ENCODE measurements around the gene CLIP2. TPM values are rescaled to one million over a fixed set of nuclear protein-coding genes. Genes with fewer than 3 reads are reported as not detected.
"Not testable (repeated sequence)": the region's sequence is repeated elsewhere in the genome, so short reads cannot be mapped to it uniquely, and the experiment has no call there.

CLIP2 gene
- total RNA-seq, 1 donor from 2014 or later, result 110 TPM

DNA sequence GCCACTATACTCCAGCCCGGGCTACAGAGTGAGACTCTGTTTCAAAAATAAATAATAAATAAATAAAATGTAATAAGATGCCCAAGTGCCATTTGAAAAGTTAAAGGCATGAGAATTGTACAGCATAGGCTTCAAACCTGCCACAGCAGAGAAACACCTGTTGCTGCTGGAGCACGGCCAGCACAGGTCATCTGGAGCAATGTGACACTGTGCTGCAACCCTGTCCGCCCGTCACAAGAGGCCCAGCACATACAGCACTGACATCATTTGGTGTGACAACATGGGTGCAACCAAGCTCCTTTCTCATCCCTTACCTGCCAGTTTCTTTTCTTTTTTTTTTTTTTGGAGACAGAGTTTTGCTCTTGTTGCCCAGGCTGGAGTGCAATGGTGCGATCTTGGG, 36.3 kb upstream of the CLIP2 start:
- TF ChIP-seq, protein P1, sequence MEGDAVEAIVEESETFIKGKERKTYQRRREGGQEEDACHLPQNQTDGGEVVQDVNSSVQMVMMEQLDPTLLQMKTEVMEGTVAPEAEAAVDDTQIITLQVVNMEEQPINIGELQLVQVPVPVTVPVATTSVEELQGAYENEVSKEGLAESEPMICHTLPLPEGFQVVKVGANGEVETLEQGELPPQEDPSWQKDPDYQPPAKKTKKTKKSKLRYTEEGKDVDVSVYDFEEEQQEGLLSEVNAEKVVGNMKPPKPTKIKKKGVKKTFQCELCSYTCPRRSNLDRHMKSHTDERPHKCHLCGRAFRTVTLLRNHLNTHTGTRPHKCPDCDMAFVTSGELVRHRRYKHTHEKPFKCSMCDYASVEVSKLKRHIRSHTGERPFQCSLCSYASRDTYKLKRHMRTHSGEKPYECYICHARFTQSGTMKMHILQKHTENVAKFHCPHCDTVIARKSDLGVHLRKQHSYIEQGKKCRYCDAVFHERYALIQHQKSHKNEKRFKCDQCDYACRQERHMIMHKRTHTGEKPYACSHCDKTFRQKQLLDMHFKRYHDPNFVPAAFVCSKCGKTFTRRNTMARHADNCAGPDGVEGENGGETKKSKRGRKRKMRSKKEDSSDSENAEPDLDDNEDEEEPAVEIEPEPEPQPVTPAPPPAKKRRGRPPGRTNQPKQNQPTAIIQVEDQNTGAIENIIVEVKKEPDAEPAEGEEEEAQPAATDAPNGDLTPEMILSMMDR (IDR thresholded peaks at IDR 0.05; ENCODE audit: unreplicated experiment), result no peak
- DNase-seq (ENCODE audit: low spot score), result no peak
- no peak overlapping the region for H3K27ac Mint-ChIP-seq (ENCODE audit: unreplicated experiment)

DNA sequence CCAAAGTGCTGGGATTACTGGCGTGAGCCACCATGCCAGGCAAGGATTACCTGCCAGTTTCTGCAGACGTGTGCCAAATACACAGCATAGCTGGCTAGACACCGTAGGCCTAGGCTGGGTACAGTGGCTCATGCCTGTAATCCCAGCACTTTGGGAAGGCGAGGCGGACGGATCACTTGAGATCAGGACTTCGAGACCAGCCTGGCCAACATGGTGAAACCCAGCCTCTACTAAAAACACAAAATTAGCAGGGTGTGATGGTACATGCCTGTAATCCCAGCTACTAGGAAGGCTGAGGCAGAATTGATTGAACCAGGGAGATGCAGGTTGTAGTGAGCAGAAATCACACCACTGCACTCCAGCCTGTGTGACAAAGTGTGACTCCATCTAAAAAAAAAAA, 35.9 kb upstream of the CLIP2 start:
- Mint-ChIP-seq H3K9me3 (ENCODE audit: unreplicated experiment) (no peaks in the 10 kb centered on the region), H3K27me3 (ENCODE audit: unreplicated experiment) (peaks cover 4% of the 10 kb centered on the region), H3K4me3 (ENCODE audit: unreplicated experiment) (peak overlapping the region; percentile 96), H3K4me1 (ENCODE audit: unreplicated experiment) (peaks cover 14% of the 10 kb centered on the region), H3K36me3 (ENCODE audit: low read depth, unreplicated experiment) (peaks cover 14% of the 10 kb centered on the region), H3K27ac (ENCODE audit: unreplicated experiment) (no peak overlapping the region)
- no peak for DNase-seq (ENCODE audit: low spot score)
- TF ChIP-seq, protein P1 (IDR thresholded peaks at IDR 0.05; ENCODE audit: unreplicated experiment), result no peak

More for the DNA sequence above, 36.3 kb upstream of the CLIP2 start:
- Mint-ChIP-seq H3K27me3 (ENCODE audit: unreplicated experiment) (peaks cover 4% of the 10 kb centered on the region), H3K4me1 (ENCODE audit: unreplicated experiment) (peaks cover 14% of the 10 kb centered on the region), H3K4me3 (ENCODE audit: unreplicated experiment) (no peak overlapping the region), H3K36me3 (ENCODE audit: low read depth, unreplicated experiment) (peaks cover 14% of the 10 kb centered on the region), H3K9me3 (ENCODE audit: unreplicated experiment) (no peaks in the 10 kb centered on the region)

GRCh38 chr7:74253835-74254128, 35.4 kb upstream of the CLIP2 start:
- DNase-seq (ENCODE audit: low spot score), result no peak

DNA sequence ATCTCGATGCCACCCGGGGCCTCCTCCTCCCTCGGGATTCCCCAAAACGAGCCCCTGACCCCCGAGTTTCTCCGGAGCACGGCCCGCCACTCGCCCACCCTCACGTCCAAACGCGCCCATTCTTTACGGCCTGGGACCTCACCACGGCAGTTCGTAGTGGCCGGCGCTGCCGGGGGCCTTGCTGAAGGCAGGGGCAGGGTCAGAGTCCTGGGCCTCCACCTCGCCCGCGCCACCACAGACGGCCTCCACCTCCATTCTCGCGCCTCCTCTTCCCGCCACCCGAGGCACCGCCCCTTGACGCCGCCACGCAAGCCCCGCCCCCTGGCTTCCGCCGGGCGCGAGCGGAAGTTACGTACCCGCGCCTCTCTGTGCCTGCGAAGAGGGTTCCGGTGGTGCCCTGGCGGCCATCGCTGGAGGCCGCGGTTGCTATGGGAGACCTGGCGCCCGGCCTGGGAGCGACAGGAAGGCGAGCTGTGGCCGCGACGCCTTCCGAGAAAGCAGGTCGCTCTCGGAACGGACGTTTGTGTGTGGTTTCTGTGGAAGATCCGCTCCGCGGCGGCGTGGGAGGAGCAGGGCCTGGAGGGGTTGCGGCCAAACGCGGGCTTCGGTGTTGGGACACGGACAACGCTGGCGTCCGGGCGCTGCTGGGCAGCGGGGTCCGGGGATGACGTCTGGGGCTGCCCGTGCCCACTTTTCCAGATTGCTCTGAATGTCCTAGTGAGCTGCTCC, 34.9 kb upstream of the CLIP2 start, which contains the start of gene RFC2:
Gene RFC2 (minus strand): TSS at position 271 of the 729 bp plus-strand sequence. CDS start 16 bp downstream, at position 255.
- H3K27ac Mint-ChIP-seq (ENCODE audit: unreplicated experiment), result peak within 1 kb of the TSS; percentile 96
- H3K36me3 Mint-ChIP-seq (ENCODE audit: low read depth, unreplicated experiment), result peaks cover 14% of the 10 kb centered on the region
- peaks cover 7% of the 10 kb centered on the region for H3K27me3 Mint-ChIP-seq (ENCODE audit: unreplicated experiment)
- peaks cover 14% of the 10 kb centered on the region for H3K4me1 Mint-ChIP-seq (ENCODE audit: unreplicated experiment)
- peak; percentile 99 for DNase-seq (ENCODE audit: low spot score)
- TF ChIP-seq, protein P1 (IDR thresholded peaks at IDR 0.05; ENCODE audit: unreplicated experiment), result peak; percentile 35
- no peaks in the 10 kb centered on the region for H3K9me3 Mint-ChIP-seq (ENCODE audit: unreplicated experiment)
- peak within 1 kb of the TSS; percentile 96 for H3K4me3 Mint-ChIP-seq (ENCODE audit: unreplicated experiment)

More at GRCh38 chr7:74253835-74254128, 35.4 kb upstream of the CLIP2 start:
- peaks cover 14% of the 10 kb centered on the region for H3K36me3 Mint-ChIP-seq (ENCODE audit: low read depth, unreplicated experiment)
- peaks cover 7% of the 10 kb centered on the region for H3K27me3 Mint-ChIP-seq (ENCODE audit: unreplicated experiment)
- TF ChIP-seq, protein P1 (IDR thresholded peaks at IDR 0.05; ENCODE audit: unreplicated experiment), result no peak
- peak overlapping the region; percentile 96 for H3K4me3 Mint-ChIP-seq (ENCODE audit: unreplicated experiment)
- no peaks in the 10 kb centered on the region for H3K9me3 Mint-ChIP-seq (ENCODE audit: unreplicated experiment)
- peaks cover 14% of the 10 kb centered on the region for H3K4me1 Mint-ChIP-seq (ENCODE audit: unreplicated experiment)
- peak overlapping the region; percentile 77 for H3K27ac Mint-ChIP-seq (ENCODE audit: unreplicated experiment)

DNA sequence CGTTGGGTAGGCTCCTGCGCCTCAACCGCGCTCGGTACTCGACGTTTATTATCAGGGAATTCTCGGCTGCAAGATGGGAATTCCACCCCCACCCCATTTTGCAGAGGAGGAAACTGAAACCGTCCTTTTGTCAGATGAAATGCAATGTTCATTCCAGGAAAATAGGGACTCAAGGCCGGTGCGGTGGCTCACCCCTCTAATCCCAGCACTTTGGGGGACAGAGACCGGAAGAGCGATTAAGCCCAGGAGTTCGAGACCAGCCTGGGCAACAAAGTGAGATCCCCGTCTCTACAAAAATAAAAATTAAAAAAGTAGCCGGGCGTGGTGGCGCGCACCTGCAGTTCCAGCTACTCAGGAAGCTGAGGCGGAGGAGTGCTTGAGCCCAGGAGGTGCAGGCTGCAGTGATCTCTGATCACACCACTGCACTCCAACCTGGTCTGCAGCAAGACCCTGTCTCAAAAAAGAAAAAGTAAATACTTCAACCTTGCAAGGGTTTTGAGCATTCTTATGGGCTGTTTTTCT, 34.3 kb upstream of the CLIP2 start:
- no peak for DNase-seq (ENCODE audit: low spot score)
- Mint-ChIP-seq H3K27ac (ENCODE audit: unreplicated experiment) (peak overlapping the region; percentile 96), H3K4me1 (ENCODE audit: unreplicated experiment) (peaks cover 18% of the 10 kb centered on the region), H3K4me3 (ENCODE audit: unreplicated experiment) (peak overlapping the region; percentile 96), H3K27me3 (ENCODE audit: unreplicated experiment) (peaks cover 8% of the 10 kb centered on the region), H3K36me3 (ENCODE audit: low read depth, unreplicated experiment) (peaks cover 14% of the 10 kb centered on the region), H3K9me3 (ENCODE audit: unreplicated experiment) (no peaks in the 10 kb centered on the region)
- TF ChIP-seq, protein P1 (IDR thresholded peaks at IDR 0.05; ENCODE audit: unreplicated experiment), result no peak

GRCh38 chr7:74255461-74255860, 33.7 kb upstream of the CLIP2 start:
- H3K27me3 Mint-ChIP-seq (ENCODE audit: unreplicated experiment); H3K27ac Mint-ChIP-seq (ENCODE audit: unreplicated experiment); DNase-seq (ENCODE audit: low spot score); H3K9me3 Mint-ChIP-seq (ENCODE audit: unreplicated experiment): not testable (repeated sequence)
- Mint-ChIP-seq H3K4me1 (ENCODE audit: unreplicated experiment) (peaks cover 20% of the 10 kb centered on the region), H3K36me3 (ENCODE audit: low read depth, unreplicated experiment) (peaks cover 10% of the 10 kb centered on the region), H3K4me3 (ENCODE audit: unreplicated experiment) (peak overlapping the region; percentile 51)

Measured in endothelial cell (in vitro differentiated cells).